OCI-LY1 (cell line): ENCODE results near the gene MAP3K20.

Source experiments
- H2AFZ ChIP-seq: fragments of 200-600 bp; sonication (generic), shearing (Covaris generic); 2 replicates; pipeline ENCODE4 v1.6.0; 2014; ENCODE audit warnings: antibody characterized with exemption, mild to moderate bottlenecking, low read length
- H3F3A ChIP-seq: fragments of 200-600 bp; sonication (generic), shearing (Covaris generic); 2 replicates; pipeline ENCODE4 v1.6.0; 2014; ENCODE audit warnings: mild to moderate bottlenecking, antibody characterized with exemption, low read length, moderate library complexity; ENCODE audit not compliant: insufficient read depth
- H3K27ac ChIP-seq: fragments of 200-600 bp; sonication (generic); 2 replicates; pipeline ENCODE4 v1.5.1; 2014; ENCODE audit warnings: low read length, mixed run types, mild to moderate bottlenecking, low read depth; ENCODE audit not compliant: poor library complexity, severe bottlenecking
- H3K27me3 ChIP-seq: fragments of 200-600 bp; sonication (generic); 2 replicates; pipeline ENCODE4 v1.6.0; 2014; ENCODE audit warnings: antibody characterized with exemption, mild to moderate bottlenecking, low read length, moderate library complexity; ENCODE audit not compliant: insufficient read depth
- H3K36me3 ChIP-seq: fragments of 200-600 bp; sonication (generic); 2 replicates; pipeline ENCODE4 v1.6.1; 2014; ENCODE audit warnings: mild to moderate bottlenecking, antibody characterized with exemption, low read length, moderate library complexity, mixed read lengths; ENCODE audit not compliant: insufficient read depth
- H3K4me1 ChIP-seq: fragments of 200-600 bp; sonication (generic); 2 replicates; pipeline ENCODE4 v1.5.1; 2014; ENCODE audit warnings: mild to moderate bottlenecking, low read length, moderate library complexity; ENCODE audit not compliant: insufficient read depth, severe bottlenecking
- H3K4me2 ChIP-seq: fragments of 200-600 bp; sonication (generic), shearing (Covaris generic); 2 replicates; pipeline ENCODE4 v1.6.1; 2014; ENCODE audit warnings: low read length
- H3K4me3 ChIP-seq: fragments of 200-600 bp; sonication (generic); 2 replicates; pipeline ENCODE4 v1.5.1; 2014; ENCODE audit warnings: low read length, low read depth, mild to moderate bottlenecking, mixed read lengths; ENCODE audit not compliant: poor library complexity, severe bottlenecking
- H3K79me2 ChIP-seq: fragments of 200-600 bp; shearing (Covaris generic); 2 replicates; pipeline ENCODE4 v1.6.1; 2016; ENCODE audit warnings: mixed run types, low read length, mixed read lengths; ENCODE audit not compliant: insufficient read depth
- H3K9ac ChIP-seq: fragments of 200-600 bp; sonication (generic), shearing (Covaris generic); 2 replicates; pipeline ENCODE4 v1.6.1; 2014; ENCODE audit warnings: mild to moderate bottlenecking, low read length, mixed read lengths
- H3K9me2 ChIP-seq: fragments of 200-600 bp; sonication (generic), shearing (Covaris generic); 2 replicates; pipeline ENCODE4 v1.6.1; 2014; ENCODE audit warnings: low read depth, mild to moderate bottlenecking, low read length, mixed read lengths
- H3K9me3 ChIP-seq: fragments of 200-600 bp; shearing (Covaris generic); 2 replicates; pipeline ENCODE4 v1.6.1; 2014; ENCODE audit warnings: low read length, mixed read lengths
- H4K20me1 ChIP-seq: fragments of 200-600 bp; sonication (generic), shearing (Covaris generic); 2 replicates; pipeline ENCODE4 v1.6.0; 2016; ENCODE audit warnings: mild to moderate bottlenecking, low read length; ENCODE audit not compliant: insufficient read depth
- CTCF ChIP-seq: fragments of 200-600 bp; sonication (generic), shearing (Covaris generic); IDR thresholded peaks from 2 replicates; pipeline ENCODE4 v1.5.1; 2017; ENCODE audit warnings: mild to moderate bottlenecking, antibody characterized with exemption, low read length, moderate library complexity, mixed read lengths
- EZH2 ChIP-seq: fragments of 200-600 bp; sonication (generic), shearing (Covaris generic); IDR thresholded peaks from 2 replicates; pipeline ENCODE4 v1.8.0; 2017; ENCODE audit warnings: borderline replicate concordance, mixed run types, mild to moderate bottlenecking, antibody characterized with exemption, low read length, moderate library complexity, mixed read lengths

The MAP3K20 gene

GRCh38 chr2:173191601-173192000, 116.0 kb downstream of the MAP3K20 start:
- H3K4me1 ChIP-seq: no peaks in the 10 kb centered on the region
- H3K4me2 ChIP-seq: no peak overlapping the region

GRCh38 chr2:173192071-173192470, 116.4 kb downstream of the MAP3K20 start:
- no peak overlapping the region for H2AFZ ChIP-seq

More at GRCh38 chr2:173191601-173192000, 116.0 kb downstream of the MAP3K20 start:
- no peaks in the 10 kb centered on the region for H3K79me2 ChIP-seq
- H3F3A ChIP-seq: no peaks in the 10 kb centered on the region
- no peak overlapping the region for H3K9ac ChIP-seq
- no peaks in the 10 kb centered on the region for H3K9me3 ChIP-seq
- no peak overlapping the region for H3K27ac ChIP-seq
- TF ChIP-seq EZH2 (no peak), CTCF (no peak)
- no peak overlapping the region for H2AFZ ChIP-seq
- H3K36me3 ChIP-seq: no peaks in the 10 kb centered on the region
- H3K27me3 ChIP-seq: no peaks in the 10 kb centered on the region
- no peaks in the 10 kb centered on the region for H4K20me1 ChIP-seq
- H3K4me3 ChIP-seq: no peak overlapping the region
- H3K9me2 ChIP-seq: no peaks in the 10 kb centered on the region

GRCh38 chr2:173193925-173194324, 118.3 kb downstream of the MAP3K20 start:
- no peaks in the 10 kb centered on the region for H3K4me1 ChIP-seq
- H3K4me3 ChIP-seq: no peak overlapping the region
- no peaks in the 10 kb centered on the region; the same call in 1 of the 2 replicates for H3K27me3 ChIP-seq
- H3F3A ChIP-seq: no peaks in the 10 kb centered on the region
- no peaks in the 10 kb centered on the region for H3K9me3 ChIP-seq
- no peaks in the 10 kb centered on the region for H3K36me3 ChIP-seq
- H3K9me2 ChIP-seq: no peaks in the 10 kb centered on the region
- no peaks in the 10 kb centered on the region for H3K79me2 ChIP-seq
- no peaks in the 10 kb centered on the region for H4K20me1 ChIP-seq
- H3K9ac ChIP-seq: no peak overlapping the region
- no peak overlapping the region for H2AFZ ChIP-seq
- H3K27ac ChIP-seq: no peak overlapping the region
- H3K4me2 ChIP-seq: no peak overlapping the region
- TF ChIP-seq CTCF (no peak), EZH2 (no peak)

More at GRCh38 chr2:173192071-173192470, 116.4 kb downstream of the MAP3K20 start:
- no peak overlapping the region for H3K9ac ChIP-seq
- no peaks in the 10 kb centered on the region for H3K4me1 ChIP-seq
- no peak overlapping the region for H3K27ac ChIP-seq
- no peak for TF ChIP-seq CTCF
- TF ChIP-seq EZH2: no peak
- H3K79me2 ChIP-seq: no peaks in the 10 kb centered on the region
- no peaks in the 10 kb centered on the region for H3K9me2 ChIP-seq
- H3F3A ChIP-seq: no peaks in the 10 kb centered on the region
- H3K36me3 ChIP-seq: no peaks in the 10 kb centered on the region
- H3K27me3 ChIP-seq: no peaks in the 10 kb centered on the region; the same call in 1 of the 2 replicates
- no peak overlapping the region for H3K4me3 ChIP-seq
- H4K20me1 ChIP-seq: no peaks in the 10 kb centered on the region
- no peak overlapping the region for H3K4me2 ChIP-seq
- no peaks in the 10 kb centered on the region for H3K9me3 ChIP-seq
